Measurements from ENCODE around the gene STMN3. TPM values are rescaled to one million over a fixed set of nuclear protein-coding genes. Genes with fewer than 3 reads are reported as not detected.

STMN3 gene
- total and polyA plus RNA-seq, 2 experiments from 2014 or later, result 6.6 to 9.9 TPM

GRCh38 chr20:63689046-63690002, 36.1 kb upstream of the STMN3 start:
- Histone ChIP-seq H3K27me3 (no peaks in the 10 kb centered on the region), H3K4me3 (no peak overlapping the region), H3K9me3 (ENCODE audit: low read depth) (no peaks in the 10 kb centered on the region), H3K27ac (no peak overlapping the region), H3K4me1 (ENCODE audit: low read depth) (peaks cover 7% of the 10 kb centered on the region), H3K36me3 (no peaks in the 10 kb centered on the region)
- no peak for DNase-seq (ENCODE audit: low read depth in 1 of 2, low spot score in 1 of 2)
- no peak for TF ChIP-seq CTCF (IDR thresholded peaks at IDR 0.05; ENCODE audit: low read depth, low read length)

DNA sequence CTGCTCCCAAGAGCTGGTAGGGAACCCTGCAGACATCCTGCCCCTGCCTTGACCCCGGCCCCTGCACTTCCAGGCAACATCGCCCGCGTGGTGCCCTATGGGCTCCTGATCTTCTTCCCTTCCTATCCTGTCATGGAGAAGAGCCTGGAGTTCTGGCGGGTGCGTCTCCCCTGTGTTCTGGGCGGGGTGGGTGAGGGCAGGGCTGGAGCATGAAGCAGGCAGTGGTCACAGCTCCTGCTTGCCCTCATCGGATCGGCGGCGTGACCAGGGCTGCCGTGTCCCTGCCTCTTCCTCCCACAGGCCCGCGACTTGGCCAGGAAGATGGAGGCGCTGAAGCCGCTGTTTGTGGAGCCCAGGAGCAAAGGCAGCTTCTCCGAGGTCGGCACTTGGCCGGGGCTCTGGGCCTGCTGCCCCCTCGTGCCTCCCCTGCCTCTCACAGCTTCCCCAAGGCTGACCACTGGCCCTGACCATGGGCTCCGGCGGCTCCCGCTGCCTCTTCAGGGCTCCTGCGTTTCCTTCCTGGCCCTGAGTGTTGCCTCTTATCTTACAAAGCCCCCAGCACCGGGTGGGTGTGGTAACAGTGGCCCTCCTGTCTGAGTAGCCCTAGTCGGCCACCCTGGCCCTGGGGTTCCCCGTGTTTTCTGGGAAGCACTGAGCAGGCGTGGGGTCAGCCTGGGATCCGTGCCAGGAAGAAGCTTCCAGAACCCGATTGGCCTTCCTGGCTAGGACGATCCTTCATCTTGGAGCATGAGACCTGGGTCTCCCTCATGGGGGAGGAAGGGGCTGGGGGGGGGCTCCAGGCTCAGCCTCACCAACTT, 35.2 kb upstream of the STMN3 start:
- H3K4me3 ChIP-seq, result no peak overlapping the region
- peaks cover 7% of the 10 kb centered on the region for H3K4me1 ChIP-seq (ENCODE audit: low read depth)
- H3K36me3 ChIP-seq, result no peaks in the 10 kb centered on the region
- H3K27ac ChIP-seq, result no peak overlapping the region
- TF ChIP-seq CTCF (IDR thresholded peaks at IDR 0.05; ENCODE audit: low read depth, low read length), result no peak
- no peak for DNase-seq (ENCODE audit: low read depth in 1 of 2, low spot score in 1 of 2)
- H3K27me3 ChIP-seq, result no peaks in the 10 kb centered on the region
- H3K9me3 ChIP-seq (ENCODE audit: low read depth), result no peaks in the 10 kb centered on the region

GRCh38 chr20:63687419-63688178, 34.4 kb upstream of the STMN3 start:
- H3K4me1 ChIP-seq (ENCODE audit: low read depth), result peaks cover 7% of the 10 kb centered on the region
- H3K9me3 ChIP-seq (ENCODE audit: low read depth), result no peaks in the 10 kb centered on the region
- no peak for DNase-seq (ENCODE audit: low read depth in 1 of 2, low spot score in 1 of 2)
- H3K27me3 ChIP-seq, result no peaks in the 10 kb centered on the region
- peak overlapping the region; percentile 44 for H3K27ac ChIP-seq
- H3K36me3 ChIP-seq, result no peaks in the 10 kb centered on the region
- no peak for TF ChIP-seq CTCF (IDR thresholded peaks at IDR 0.05; ENCODE audit: low read depth, low read length)
- H3K4me3 ChIP-seq, result no peak overlapping the region

- TF ChIP-seq CTCF (IDR thresholded peaks at IDR 0.05; ENCODE audit: low read depth, low read length), result no peak
- Histone ChIP-seq H3K4me1 (ENCODE audit: low read depth) (peaks cover 7% of the 10 kb centered on the region), H3K27me3 (no peaks in the 10 kb centered on the region), H3K36me3 (no peaks in the 10 kb centered on the region), H3K27ac (peak overlapping the region; percentile 44), H3K9me3 (ENCODE audit: low read depth) (no peaks in the 10 kb centered on the region), H3K4me3 (no peak overlapping the region)
- DNase-seq (ENCODE audit: low read depth in 1 of 2, low spot score in 1 of 2), result peak; percentile 49 to 89
These were observed 33.5 kb upstream of the STMN3 start for GRCh38 chr20:63686492-63687321.

Measured in cardiac muscle cell (in vitro differentiated cells and primary cell).